IMR-90 (cell line): ENCODE data around the gene AJAP1. TPM values are rescaled to one million over a fixed set of nuclear protein-coding genes. Genes with fewer than 3 reads are reported as not detected.

Experiments used
- ATAC-seq: fragments of 200-7000 bp; cut with Tn5 transposase; 2 replicates; pipeline ENCODE4 v1.9.1; 2020; ENCODE audit warnings: low read depth, mild to moderate bottlenecking, moderate library complexity
- BruUV-seq: library from RNA; stranded (reverse); fragments of 400-500 nt; replicated peaks from 2 replicates; lab custom pipeline; 2021; lab: Mats Ljungman, UMichigan
- CTCF ChIA-PET: fragments of 300-600 bp; formaldehyde crosslinking; extraction: SDS; loops from one replicate; lab custom pipeline; 2021; ENCODE audit warnings: antibody characterized with exemption; lab: Yijun Ruan, JAX
- POLR2A ChIA-PET: fragments of 300-600 bp; sonication (Branson Sonifier 250); formaldehyde crosslinking; loops from one replicate; lab custom pipeline; 2022; ENCODE audit warnings: antibody characterized with exemption; ENCODE audit not compliant: unreplicated experiment; lab: Charles Lee
- DNase-seq: peaks from one replicate; pipeline ENCODE4 v3.0.0; 2013
- H2AFZ ChIP-seq: replicated peaks from 2 replicates; pipeline ENCODE3; 2013; ENCODE audit warnings: low read length, mild to moderate bottlenecking; ENCODE audit not compliant: poor library complexity
- H2AK5ac ChIP-seq: 2 replicates; pipeline ENCODE4 v1.6.1; 2013; ENCODE audit warnings: low read depth, low read length, inconsistent platforms
- H2AK9ac ChIP-seq: replicated peaks from 2 replicates; pipeline ENCODE3; 2013; ENCODE audit warnings: mild to moderate bottlenecking, low read depth, low read length, moderate library complexity; ENCODE audit not compliant: poor library complexity
- H2BK120ac ChIP-seq: 2 replicates; pipeline ENCODE4 v1.6.1; 2013; ENCODE audit warnings: low read depth, low read length, inconsistent platforms
- H2BK15ac ChIP-seq: 3 replicates; pipeline ENCODE4 v1.6.1; 2013; ENCODE audit warnings: low read depth, low read length, inconsistent platforms
- H2BK20ac ChIP-seq: 2 replicates; pipeline ENCODE4 v1.6.1; 2013; ENCODE audit warnings: low read depth, mild to moderate bottlenecking, inconsistent platforms, low read length, moderate library complexity
- H2BK5ac ChIP-seq: 2 replicates; pipeline ENCODE4 v1.6.1; 2013; ENCODE audit warnings: mild to moderate bottlenecking, low read depth, low read length, inconsistent platforms; ENCODE audit not compliant: poor library complexity, severe bottlenecking
- H3K14ac ChIP-seq: replicated peaks from 2 replicates; pipeline ENCODE4 v1.6.1; 2013; ENCODE audit warnings: low read depth, low read length, inconsistent platforms
- H3K18ac ChIP-seq: 2 replicates; pipeline ENCODE4 v1.6.1; 2013; ENCODE audit warnings: low read depth, low read length, control low read depth
- H3K23ac ChIP-seq: 2 replicates; pipeline ENCODE4 v1.6.1; 2013; ENCODE audit warnings: low read depth, low read length, inconsistent platforms
- H3K27ac ChIP-seq: 2 replicates; pipeline ENCODE4 v1.5.1; 2013; ENCODE audit warnings: mild to moderate bottlenecking, control low read depth, low read length; ENCODE audit not compliant: insufficient read depth
- H3K27me3 ChIP-seq: 2 replicates; pipeline ENCODE4 v1.6.1; 2013; ENCODE audit warnings: low read length; ENCODE audit not compliant: control insufficient read depth, insufficient read depth
- H3K36me3 ChIP-seq: 2 replicates; pipeline ENCODE4 v1.6.1; 2013; ENCODE audit warnings: low read length, mixed read lengths; ENCODE audit not compliant: control insufficient read depth, insufficient read depth
- H3K4ac ChIP-seq: 2 replicates; pipeline ENCODE4 v1.6.1; 2013; ENCODE audit warnings: low read depth, low read length, inconsistent platforms
- H3K4me1 ChIP-seq: 2 replicates; pipeline ENCODE4 v1.6.1; 2013; ENCODE audit warnings: low read length, mixed read lengths; ENCODE audit not compliant: control insufficient read depth, insufficient read depth
- H3K4me2 ChIP-seq: 2 replicates; pipeline ENCODE4 v1.6.1; 2013; ENCODE audit warnings: low read depth, mild to moderate bottlenecking, control low read depth, low read length, moderate library complexity
- H3K4me3 ChIP-seq: 2 replicates; pipeline ENCODE4 v1.5.1; 2013; ENCODE audit warnings: low read depth, mild to moderate bottlenecking, control low read depth, low read length, moderate library complexity; ENCODE audit not compliant: insufficient read depth
- H3K56ac ChIP-seq: 2 replicates; pipeline ENCODE4 v1.6.1; 2013; ENCODE audit warnings: low read length, inconsistent platforms; ENCODE audit not compliant: insufficient read depth; ENCODE audit errors: extremely low read depth
- H3K79me1 ChIP-seq, 2 experiments: 2 replicates each; pipeline ENCODE4 v1.6.1; 2013; ENCODE audit warnings: low read length in 2 of 2, inconsistent platforms in 1 of 2, low read depth in 1 of 2
- H3K9ac ChIP-seq: 2 replicates; pipeline ENCODE4 v1.6.1; 2013; ENCODE audit warnings: low read depth, low read length, control low read depth
- H3K9me1 ChIP-seq: 2 replicates; pipeline ENCODE4 v1.6.1; 2013; ENCODE audit warnings: low read length, inconsistent platforms; ENCODE audit not compliant: insufficient read depth
- H3K9me3 ChIP-seq: 2 replicates; pipeline ENCODE4 v1.6.1; 2013; ENCODE audit warnings: low read length; ENCODE audit not compliant: control insufficient read depth, insufficient read depth
- H4K20me1 ChIP-seq: 2 replicates; pipeline ENCODE4 v1.6.1; 2013; ENCODE audit warnings: low read length, inconsistent platforms; ENCODE audit not compliant: insufficient read depth
- H4K5ac ChIP-seq: 2 replicates; pipeline ENCODE4 v1.6.1; 2013; ENCODE audit warnings: mild to moderate bottlenecking, low read depth, low read length, control low read depth
- H4K8ac ChIP-seq, 2 experiments: 2 replicates each; pipeline ENCODE4 v1.6.1; 2013; ENCODE audit warnings: low read depth in 2 of 2, low read length in 2 of 2, control low read depth in 1 of 2, inconsistent platforms in 1 of 2
- H4K91ac ChIP-seq: 2 replicates; pipeline ENCODE4 v1.6.1; 2013; ENCODE audit warnings: low read depth, low read length, inconsistent platforms; ENCODE audit not compliant: insufficient read depth
- BHLHE40 ChIP-seq: fragments of 150-350 bp; IDR thresholded peaks from 2 replicates; pipeline ENCODE4 v1.6.1; 2016; ENCODE audit warnings: mild to moderate bottlenecking, low read depth, low read length
- CEBPB ChIP-seq: IDR thresholded peaks from 2 replicates; pipeline ENCODE4 v1.6.1; 2012; ENCODE audit warnings: low read depth, low read length, improper control_type of control experiment
- CHD1 ChIP-seq: IDR thresholded peaks from 2 replicates; pipeline ENCODE4 v1.6.1; 2012; ENCODE audit warnings: low read depth, low read length, improper control_type of control experiment
- CTCF ChIP-seq: conservative IDR thresholded peaks from 2 replicates; pipeline ENCODE4 v1.5.1; 2012; ENCODE audit warnings: mild to moderate bottlenecking, low read depth, low read length, improper control_type of control experiment
- ELK1 ChIP-seq: fragments of 150-350 bp; IDR thresholded peaks from 2 replicates; pipeline ENCODE4 v1.6.1; 2016; ENCODE audit warnings: low read depth, mild to moderate bottlenecking, low read length, moderate library complexity, borderline replicate concordance
- FOS ChIP-seq: fragments of 150-350 bp; IDR thresholded peaks from 2 replicates; pipeline ENCODE4 v1.6.1; 2016; ENCODE audit warnings: low read depth, low read length
- MAFK ChIP-seq: IDR thresholded peaks from 2 replicates; pipeline ENCODE4 v1.6.1; 2012; ENCODE audit warnings: low read depth, low read length, improper control_type of control experiment
- MAZ ChIP-seq: IDR thresholded peaks from 2 replicates; pipeline ENCODE4 v1.6.1; 2012; ENCODE audit warnings: low read depth, mild to moderate bottlenecking, low read length, improper control_type of control experiment, moderate library complexity, borderline replicate concordance
- MXI1 ChIP-seq: IDR thresholded peaks from 2 replicates; pipeline ENCODE4 v1.6.1; 2012; ENCODE audit warnings: low read depth, mild to moderate bottlenecking, low read length, moderate library complexity, borderline replicate concordance
- NFE2L2 ChIP-seq: fragments of 150-350 bp; IDR thresholded peaks from 2 replicates; pipeline ENCODE4 v1.6.1; 2016; ENCODE audit warnings: low read depth, mild to moderate bottlenecking, low read length
- POLR2A ChIP-seq: IDR thresholded peaks from 2 replicates; pipeline ENCODE4 v1.6.1; 2012; ENCODE audit warnings: mild to moderate bottlenecking, low read depth, low read length
- RAD21 ChIP-seq: IDR thresholded peaks from 2 replicates; pipeline ENCODE4 v1.6.1; 2012; ENCODE audit warnings: low read length, improper control_type of control experiment
- RCOR1 ChIP-seq: IDR thresholded peaks from 2 replicates; pipeline ENCODE4 v1.6.1; 2012; ENCODE audit warnings: mild to moderate bottlenecking, low read length, improper control_type of control experiment; ENCODE audit not compliant: insufficient replicate concordance
- RFX5 ChIP-seq: IDR thresholded peaks from 2 replicates; pipeline ENCODE4 v1.8.0; 2012; ENCODE audit warnings: low read depth, mild to moderate bottlenecking, low read length, moderate library complexity
- SMC3 ChIP-seq: fragments of 150-350 bp; IDR thresholded peaks from 2 replicates; pipeline ENCODE4 v1.6.1; 2016; ENCODE audit warnings: low read depth, mild to moderate bottlenecking, antibody characterized with exemption, low read length, moderate library complexity
- USF2 ChIP-seq: fragments of 150-350 bp; IDR thresholded peaks from 2 replicates; pipeline ENCODE4 v1.6.1; 2017; ENCODE audit warnings: mild to moderate bottlenecking, antibody characterized with exemption, low read length, low read depth
- WGBS, 2 experiments: methylation state at CpG; one replicate each; pipeline versions ENCODE4 v1.1.5 to v1.1.7; 2013; ENCODE audit warnings: missing lambda C conversion rate in 2 of 2; ENCODE audit not compliant: insufficient read length in 1 of 2; ENCODE audit errors: extremely low coverage in 2 of 2; 5-methylcytosine and 5-hydroxymethylcytosine counted together
- dilution Hi-C: fragments of 300-500 bp; cut with HindIII; formaldehyde crosslinking; loops from one replicate; pipeline ENCODE4 v1.14.3; 2018; ENCODE audit warnings: low sequenced_read_pairs; ENCODE audit not compliant: unreplicated experiment
- in situ Hi-C: fragments of 300-500 bp; cut with MboI; formaldehyde crosslinking; loops from 3 replicates; pipeline ENCODE4 v1.14.3; 2019; ENCODE audit warnings: low sequenced_read_pairs, inconsistent platforms, mixed read lengths
- intact Hi-C: fragments of 100-400 bp; cut with micrococcal nuclease; formaldehyde crosslinking; loops from 2 replicates; pipeline ENCODE4 v1.10.0; 2022
- polyA plus RNA-seq, 3 experiments: library from polyadenylated mRNA; depleted of rRNA; stranded (reverse); fragments of >200 nt; gene quantifications; 2 replicates each; pipeline ENCODE4 v1.2.3, GENCODE V29; 2012; ENCODE audit warnings: low replicate concordance in 1 of 3
- total RNA-seq: library from RNA; depleted of rRNA; stranded (reverse); fragments of >200 nt; gene quantifications from 2 replicates; pipeline ENCODE4 v1.2.3, GENCODE V29; 2012

The AJAP1 gene
- total and polyA plus RNA-seq, 2 of the 4 experiments (the other 2 are of a cell fraction), result under 0.01 to 0.02 TPM

DNA sequence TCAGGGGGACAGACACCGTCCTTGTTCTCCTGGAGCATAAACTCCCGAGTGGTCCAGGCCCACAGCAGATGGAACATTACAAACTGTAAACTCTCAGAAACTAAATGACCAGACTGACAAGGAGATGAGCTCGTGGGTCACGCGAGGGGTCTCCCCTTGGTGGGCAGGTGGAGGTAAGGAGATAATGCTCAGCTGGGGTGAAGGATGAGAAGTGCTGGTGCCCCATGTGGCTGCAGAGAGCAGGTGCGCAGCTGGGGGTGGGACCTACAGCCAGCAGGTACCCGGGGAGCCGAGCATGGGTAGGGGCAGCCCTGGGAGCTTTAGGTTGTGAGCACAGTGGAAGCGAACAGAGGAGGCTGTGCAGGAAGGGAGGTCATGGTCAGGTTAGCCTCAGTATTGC is 40.1 kb downstream of the AJAP1 start:
- H3K4me2 ChIP-seq, result no peak overlapping the region
- H3K9ac ChIP-seq, result no peak overlapping the region

More for the DNA sequence above, 40.1 kb downstream of the AJAP1 start:
- Histone ChIP-seq H4K5ac (no peak overlapping the region), H2AK9ac (no peak overlapping the region), H3K9me3 (peaks cover 76% of the 10 kb centered on the region), H3K9me1 (no peaks in the 10 kb centered on the region), H3K56ac (no peak overlapping the region), H2AK5ac (no peak overlapping the region), H3K27ac (no peak overlapping the region), H2BK20ac (no peak overlapping the region), H2BK15ac (no peak overlapping the region), H2BK120ac (no peak overlapping the region), H4K20me1 (no peaks in the 10 kb centered on the region), H2BK5ac (no peak overlapping the region), H3K23ac (no peak overlapping the region), H3K14ac (no peak overlapping the region), H3K18ac (no peak overlapping the region), H2AFZ (no peak overlapping the region), H3K4me3 (no peak overlapping the region), H4K8ac (no peak overlapping the region), H3K36me3 (no peaks in the 10 kb centered on the region), H3K79me1 (no peaks in the 10 kb centered on the region), H3K4ac (no peak overlapping the region), H3K4me1 (no peaks in the 10 kb centered on the region), H4K91ac (no peak overlapping the region), H3K27me3 (no peaks in the 10 kb centered on the region)
- TF ChIP-seq CEBPB (no peak), POLR2A (no peak), NFE2L2 (no peak), RAD21 (no peak), MXI1 (no peak), SMC3 (no peak), RCOR1 (no peak), BHLHE40 (no peak), USF2 (no peak), CHD1 (no peak), MAFK (no peak), RFX5 (no peak), FOS (no peak), CTCF (no peak), MAZ (no peak), ELK1 (no peak)
- ChIA-PET CTCF (no interaction called here), POLR2A (no interaction called here)
- ATAC-seq (no peak), DNase-seq (no peak)
- dilution Hi-C loops, result no loop called here
- intact Hi-C loops, result no loop called here
- in situ Hi-C loops, result no loop called here
- BruUV-seq, result no TSS peak
- WGBS, 2 experiments, result 33% methylated on average over 1 of the region's 9 CpGs; no CpG with 5 or more reads in 1 of the 2 experiments
